Thoracic aorta (tissue), 2 donors: ENCODE measurements around the gene SNED1. TPM values are rescaled to one million over a fixed set of nuclear protein-coding genes. Genes with fewer than 3 reads are reported as not detected.

ENCODE experiments used
- ATAC-seq: fragments of 150-250 bp; one replicate; pipeline ENCODE4 v1.8.0; 2017; ENCODE audit warnings: low read depth; ENCODE audit not compliant: insufficient number of reproducible peaks, low FRiP score
- DNase-seq: peaks from one replicate; pipeline ENCODE4 v3.0.0-alpha.2; 2020; ENCODE audit warnings: low spot score
- H3K27ac ChIP-seq, 2 donors: fragments of 200-600 bp; sonication (generic); 1 replicate in 1 of 2; 2 replicates in 1 of 2; pipeline ENCODE4 v1.5.1; 2016; ENCODE audit warnings: mild to moderate bottlenecking in 2 of 2, moderate library complexity in 2 of 2
- H3K27me3 ChIP-seq: fragments of 200-600 bp; sonication (generic); replicated peaks from 2 replicates; pipeline ENCODE4 v1.6.0; 2016; ENCODE audit warnings: mild to moderate bottlenecking; ENCODE audit not compliant: insufficient read depth
- H3K36me3 ChIP-seq: fragments of 200-600 bp; sonication (generic); one replicate; pipeline ENCODE4 v1.5.1; 2016
- H3K4me1 ChIP-seq, 2 donors: fragments of 200-600 bp; sonication (generic); 1 replicate in 1 of 2; 2 replicates in 1 of 2; pipeline versions ENCODE4 v1.5.1 to v1.6.0; 2016; ENCODE audit warnings: low read depth in 2 of 2, mild to moderate bottlenecking in 1 of 2; ENCODE audit not compliant: control insufficient read depth in 1 of 2
- H3K4me3 ChIP-seq: fragments of 200-600 bp; sonication (generic); 2 replicates; pipeline ENCODE4 v1.5.1; 2016; ENCODE audit warnings: mild to moderate bottlenecking
- H3K9me3 ChIP-seq: fragments of 200-600 bp; sonication (generic); 2 replicates; pipeline ENCODE4 v1.5.1; 2016
- total RNA-seq, 2 donors: library from RNA; depleted of rRNA; stranded (reverse); fragments of >200 nt; gene quantifications; one replicate each; pipeline versions ENCODE4 v1.1.0 to v1.2.3, GENCODE V29; 2016
- TF ChIP-seq, protein P1 (sequence below): fragments of 200-600 bp; sonication (generic); IDR thresholded peaks from one replicate; pipeline ENCODE4 v1.5.1; 2019; ENCODE audit warnings: antibody characterized with exemption

Gene SNED1
- total RNA-seq, 2 donors from 2014 or later, result 133 to 206 TPM

GRCh38 chr2:241003830-241004564, 5.6 kb downstream of the SNED1 start:
- peaks cover 14% of the 10 kb centered on the region for H3K36me3 ChIP-seq
- TF ChIP-seq, protein P1, sequence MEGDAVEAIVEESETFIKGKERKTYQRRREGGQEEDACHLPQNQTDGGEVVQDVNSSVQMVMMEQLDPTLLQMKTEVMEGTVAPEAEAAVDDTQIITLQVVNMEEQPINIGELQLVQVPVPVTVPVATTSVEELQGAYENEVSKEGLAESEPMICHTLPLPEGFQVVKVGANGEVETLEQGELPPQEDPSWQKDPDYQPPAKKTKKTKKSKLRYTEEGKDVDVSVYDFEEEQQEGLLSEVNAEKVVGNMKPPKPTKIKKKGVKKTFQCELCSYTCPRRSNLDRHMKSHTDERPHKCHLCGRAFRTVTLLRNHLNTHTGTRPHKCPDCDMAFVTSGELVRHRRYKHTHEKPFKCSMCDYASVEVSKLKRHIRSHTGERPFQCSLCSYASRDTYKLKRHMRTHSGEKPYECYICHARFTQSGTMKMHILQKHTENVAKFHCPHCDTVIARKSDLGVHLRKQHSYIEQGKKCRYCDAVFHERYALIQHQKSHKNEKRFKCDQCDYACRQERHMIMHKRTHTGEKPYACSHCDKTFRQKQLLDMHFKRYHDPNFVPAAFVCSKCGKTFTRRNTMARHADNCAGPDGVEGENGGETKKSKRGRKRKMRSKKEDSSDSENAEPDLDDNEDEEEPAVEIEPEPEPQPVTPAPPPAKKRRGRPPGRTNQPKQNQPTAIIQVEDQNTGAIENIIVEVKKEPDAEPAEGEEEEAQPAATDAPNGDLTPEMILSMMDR, result no peak
- peaks cover 18% of the 10 kb centered on the region for H3K9me3 ChIP-seq
- no peak overlapping the region for H3K27ac ChIP-seq
- DNase-seq (no peak), ATAC-seq (no peak)
- peaks cover 7 to 38% of the 10 kb centered on the region in 2 donors for H3K4me1 ChIP-seq
- H3K27me3 ChIP-seq, result no peaks in the 10 kb centered on the region
- peak overlapping the region; percentile 2 for H3K4me3 ChIP-seq

DNA sequence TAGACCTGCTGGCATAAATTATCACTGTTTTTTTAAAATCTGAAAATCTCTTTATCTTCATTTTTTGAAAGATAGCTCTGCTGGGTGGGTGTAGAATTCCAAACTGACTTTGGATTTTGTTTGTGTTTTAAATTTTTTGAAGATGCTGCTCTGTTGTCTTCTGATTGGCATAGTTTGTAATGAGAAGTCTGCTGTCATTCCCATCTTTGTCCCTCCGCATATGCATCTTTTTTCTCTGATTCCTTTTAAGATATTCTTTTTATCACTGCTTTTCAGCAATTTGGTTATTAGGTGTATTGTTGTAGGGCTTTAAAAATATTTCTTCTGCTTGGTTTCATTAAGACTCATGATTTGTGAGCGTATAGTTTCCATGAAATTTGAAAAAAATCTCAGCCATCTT, 7.2 kb downstream of the SNED1 start:
- peaks cover 14% of the 10 kb centered on the region for H3K36me3 ChIP-seq
- ATAC-seq (no peak), DNase-seq (no peak)
- H3K4me1 ChIP-seq, result peaks cover 18 to 41% of the 10 kb centered on the region in 2 donors
- no peak overlapping the region for H3K4me3 ChIP-seq
- TF ChIP-seq, protein P1, result no peak
- H3K27me3 ChIP-seq, result no peaks in the 10 kb centered on the region
- H3K27ac ChIP-seq, result no peak overlapping the region
- H3K9me3 ChIP-seq, result peaks cover 18% of the 10 kb centered on the region

GRCh38 chr2:241006412-241006811, 8.0 kb downstream of the SNED1 start:
- Histone ChIP-seq H3K36me3 (peaks cover 14% of the 10 kb centered on the region), H3K9me3 (peaks cover 18% of the 10 kb centered on the region), H3K4me3 (no peak overlapping the region), H3K27ac (no peak overlapping the region), H3K4me1 (peaks cover 17 to 36% of the 10 kb centered on the region in 2 donors), H3K27me3 (no peaks in the 10 kb centered on the region)
- DNase-seq (no peak), ATAC-seq (no peak)
- TF ChIP-seq, protein P1, result no peak

GRCh38 chr2:241007111-241007510, 8.7 kb downstream of the SNED1 start:
- peaks cover 18% of the 10 kb centered on the region for H3K9me3 ChIP-seq
- H3K4me1 ChIP-seq, result peaks cover 17 to 31% of the 10 kb centered on the region in 2 donors
- peaks cover 14% of the 10 kb centered on the region for H3K36me3 ChIP-seq
- ATAC-seq (no peak), DNase-seq (no peak)
- no peak overlapping the region for H3K27ac ChIP-seq
- TF ChIP-seq, protein P1, result no peak
- H3K27me3 ChIP-seq, result no peaks in the 10 kb centered on the region
- H3K4me3 ChIP-seq, result no peak overlapping the region

- Histone ChIP-seq H3K4me1 (peaks cover 17 to 31% of the 10 kb centered on the region in 2 donors), H3K9me3 (peaks cover 18% of the 10 kb centered on the region), H3K4me3 (no peak overlapping the region), H3K27me3 (no peaks in the 10 kb centered on the region), H3K27ac (no peak overlapping the region), H3K36me3 (peaks cover 13% of the 10 kb centered on the region)
- ATAC-seq (no peak), DNase-seq (no peak)
- TF ChIP-seq, protein P1, result no peak
Measured at GRCh38 chr2:241007880-241008710, 9.7 kb downstream of the SNED1 start.
